Stimulated activated naive B cell treated with anti-CD40 and anti-IgM and Interleukin-4, amounts not matched to agents 10 μg/mL and 1 μg/mL and 100 μg/mL, for 72 hours (primary cell): ENCODE data around the gene KRI1.

Source experiments
- ATAC-seq, 2 donors: fragments of 150-1000 bp; cut with Tn5 transposase; replicated peaks; 2 replicates each; pipeline ENCODE4 v1.10.0; 2021; ENCODE audit warnings: moderate library complexity in 1 of 2
- DNase-seq: peaks from one replicate; pipeline ENCODE4 v3.0.0; 2021
- H3K27ac Mint-ChIP-seq: one replicate; pipeline ENCODE4 v1.8.0; 2022; ENCODE audit warnings: mild to moderate bottlenecking, mixed read lengths
- H3K27me3 Mint-ChIP-seq, 2 donors: one replicate each; pipeline ENCODE4 v1.8.0; 2022; ENCODE audit warnings: mixed read lengths in 2 of 2
- H3K36me3 Mint-ChIP-seq, 2 donors: one replicate each; pipeline ENCODE4 v1.8.0; 2022; ENCODE audit warnings: mixed read lengths in 2 of 2, mild to moderate bottlenecking in 1 of 2
- H3K4me1 Mint-ChIP-seq, 2 donors: one replicate each; pipeline ENCODE4 v1.8.0; 2022; ENCODE audit warnings: mixed read lengths in 2 of 2, mild to moderate bottlenecking in 1 of 2
- H3K4me3 Mint-ChIP-seq, 2 donors: one replicate each; pipeline ENCODE4 v1.8.0; 2022; ENCODE audit warnings: mild to moderate bottlenecking in 2 of 2, mixed read lengths in 2 of 2, moderate library complexity in 1 of 2
- H3K9me3 Mint-ChIP-seq, 2 donors: one replicate each; pipeline ENCODE4 v1.8.0; 2022; ENCODE audit warnings: mixed read lengths in 2 of 2, mild to moderate bottlenecking in 1 of 2

The KRI1 gene

GRCh38 chr19:10565567-10566407 lies at the start of gene KRI1:
Gene KRI1 (minus strand): TSS chr19:10566010. CDS start chr19:10565999, 11 bp downstream.
- DNase-seq (peak; percentile 97), ATAC-seq (peak; percentile 56 to 61)
- Mint-ChIP-seq H3K27me3 (no peaks in the 10 kb centered on the region), H3K4me3 (peak within 1 kb of the TSS; percentile 88 to 95), H3K36me3 (peaks cover 16 to 29% of the 10 kb centered on the region in 2 donors), H3K4me1 (peaks cover 40 to 55% of the 10 kb centered on the region in 2 donors), H3K27ac (peak within 1 kb of the TSS; percentile 98), H3K9me3 (no peaks in the 10 kb centered on the region)

- Mint-ChIP-seq H3K4me1 (peaks cover 12 to 50% of the 10 kb centered on the region in 2 donors), H3K36me3 (peaks cover 25 to 26% of the 10 kb centered on the region in 2 donors), H3K4me3 (no peak overlapping the region), H3K9me3 (peaks cover 0 to 2% of the 10 kb centered on the region in 2 donors), H3K27me3 (no peaks in the 10 kb centered on the region), H3K27ac (peak overlapping the region; percentile 65)
- no peak for ATAC-seq
- DNase-seq = no peak
Observed at GRCh38 chr19:10612499-10613119, 46.8 kb upstream of the KRI1 start.

GRCh38 chr19:10611907-10612306 lies 46.1 kb upstream of the KRI1 start:
- peak overlapping the region; percentile 56 for H3K27ac Mint-ChIP-seq
- peaks cover 10 to 43% of the 10 kb centered on the region in 2 donors for H3K4me1 Mint-ChIP-seq
- peaks cover 0 to 2% of the 10 kb centered on the region in 2 donors for H3K9me3 Mint-ChIP-seq
- ATAC-seq (no peak), DNase-seq (no peak)
- no peaks in the 10 kb centered on the region for H3K27me3 Mint-ChIP-seq
- no peak overlapping the region for H3K4me3 Mint-ChIP-seq
- H3K36me3 Mint-ChIP-seq = peaks cover 22 to 24% of the 10 kb centered on the region in 2 donors

- peaks cover 11 to 16% of the 10 kb centered on the region in 2 donors for H3K36me3 Mint-ChIP-seq
- DNase-seq (peak; percentile 26), ATAC-seq (peak; percentile 28 to 29)
- peak overlapping the region; percentile 90 to 94 for H3K4me3 Mint-ChIP-seq
- peaks cover 18 to 32% of the 10 kb centered on the region in 2 donors for H3K4me1 Mint-ChIP-seq
- no peaks in the 10 kb centered on the region for H3K27me3 Mint-ChIP-seq
- peak overlapping the region; percentile 99 for H3K27ac Mint-ChIP-seq
- no peaks in the 10 kb centered on the region for H3K9me3 Mint-ChIP-seq
Observed at GRCh38 chr19:10604460-10604980, 38.7 kb upstream of the KRI1 start.

- Mint-ChIP-seq H3K27ac (peak overlapping the region; percentile 99), H3K9me3 (no peaks in the 10 kb centered on the region), H3K4me1 (peaks cover 18 to 32% of the 10 kb centered on the region in 2 donors), H3K36me3 (peaks cover 11 to 16% of the 10 kb centered on the region in 2 donors), H3K27me3 (no peaks in the 10 kb centered on the region), H3K4me3 (peak overlapping the region; percentile 90 to 94)
- ATAC-seq = peak; percentile 40 to 52
- DNase-seq = peak; percentile 54
Observed at GRCh38 chr19:10603873-10604459, 38.2 kb upstream of the KRI1 start.

GRCh38 chr19:10603084-10603872 lies 37.5 kb upstream of the KRI1 start:
- DNase-seq = peak; percentile 86

GRCh38 chr19:10602330-10603083 lies 36.7 kb upstream of the KRI1 start:
- ATAC-seq (peak; percentile 69 to 75), DNase-seq (peak; percentile 75)
- H3K9me3 Mint-ChIP-seq = no peaks in the 10 kb centered on the region
- peaks cover 18 to 39% of the 10 kb centered on the region in 2 donors for H3K4me1 Mint-ChIP-seq
- peak overlapping the region; percentile 99 for H3K27ac Mint-ChIP-seq
- H3K27me3 Mint-ChIP-seq = no peaks in the 10 kb centered on the region
- H3K4me3 Mint-ChIP-seq = peak overlapping the region; percentile 90 to 94
- H3K36me3 Mint-ChIP-seq = peaks cover 11 to 16% of the 10 kb centered on the region in 2 donors

More at GRCh38 chr19:10603084-10603872, 37.5 kb upstream of the KRI1 start:
- no peaks in the 10 kb centered on the region for H3K27me3 Mint-ChIP-seq
- H3K36me3 Mint-ChIP-seq = peaks cover 11 to 16% of the 10 kb centered on the region in 2 donors
- H3K4me1 Mint-ChIP-seq = peaks cover 18 to 34% of the 10 kb centered on the region in 2 donors
- peak overlapping the region; percentile 99 for H3K27ac Mint-ChIP-seq
- H3K4me3 Mint-ChIP-seq = peak overlapping the region; percentile 90 to 94
- no peaks in the 10 kb centered on the region for H3K9me3 Mint-ChIP-seq
- peak; percentile 72 to 76 for ATAC-seq

- Mint-ChIP-seq H3K36me3 (peaks cover 11 to 16% of the 10 kb centered on the region in 2 donors), H3K9me3 (no peaks in the 10 kb centered on the region), H3K4me1 (peaks cover 18 to 42% of the 10 kb centered on the region in 2 donors), H3K27ac (peak overlapping the region; percentile 67), H3K27me3 (no peaks in the 10 kb centered on the region), H3K4me3 (peak overlapping the region; percentile 90 to 94)
- DNase-seq (no peak), ATAC-seq (no peak)
Observed at GRCh38 chr19:10601999-10602329, 36.2 kb upstream of the KRI1 start.

- no peak for DNase-seq
Observed at GRCh38 chr19:10600149-10600548, 34.3 kb upstream of the KRI1 start.

GRCh38 chr19:10593820-10594637 lies 28.2 kb upstream of the KRI1 start:
- DNase-seq (peak; percentile 35), ATAC-seq (peak; percentile 73 to 81)
- peak overlapping the region; percentile 61 to 62 for H3K4me3 Mint-ChIP-seq
- H3K36me3 Mint-ChIP-seq = peaks cover 0 to 2% of the 10 kb centered on the region in 2 donors
- H3K27me3 Mint-ChIP-seq = no peaks in the 10 kb centered on the region
- no peaks in the 10 kb centered on the region for H3K9me3 Mint-ChIP-seq
- H3K4me1 Mint-ChIP-seq = peaks cover 19 to 47% of the 10 kb centered on the region in 2 donors
- H3K27ac Mint-ChIP-seq = peak overlapping the region; percentile 81

More at GRCh38 chr19:10600149-10600548, 34.3 kb upstream of the KRI1 start:
- Mint-ChIP-seq H3K36me3 (peaks cover 11 to 16% of the 10 kb centered on the region in 2 donors), H3K4me3 (no peak overlapping the region), H3K27ac (no peak overlapping the region), H3K9me3 (no peaks in the 10 kb centered on the region), H3K4me1 (peaks cover 30 to 55% of the 10 kb centered on the region in 2 donors), H3K27me3 (no peaks in the 10 kb centered on the region)
- ATAC-seq = no peak

GRCh38 chr19:10593148-10593547 lies 27.3 kb upstream of the KRI1 start:
- H3K27me3 Mint-ChIP-seq = no peaks in the 10 kb centered on the region
- peaks cover 0 to 2% of the 10 kb centered on the region in 2 donors for H3K36me3 Mint-ChIP-seq
- no peak overlapping the region for H3K4me3 Mint-ChIP-seq
- no peak for ATAC-seq
- H3K4me1 Mint-ChIP-seq = peaks cover 19 to 44% of the 10 kb centered on the region in 2 donors
- no peaks in the 10 kb centered on the region for H3K9me3 Mint-ChIP-seq
- DNase-seq = no peak
- no peak overlapping the region for H3K27ac Mint-ChIP-seq

GRCh38 chr19:10587839-10588150 lies 22.0 kb upstream of the KRI1 start:
- Mint-ChIP-seq H3K4me3 (no peak overlapping the region), H3K9me3 (no peaks in the 10 kb centered on the region), H3K27me3 (peaks cover 7 to 9% of the 10 kb centered on the region in 2 donors), H3K4me1 (peaks cover 9 to 14% of the 10 kb centered on the region in 2 donors), H3K36me3 (no peaks in the 10 kb centered on the region), H3K27ac (no peak overlapping the region)
- DNase-seq (no peak), ATAC-seq (no peak)
